Choroid plexus epithelial cell (primary cell): ENCODE results near the gene SLC6A12.

Experiments
- DNase-seq: peaks from one replicate; pipeline ENCODE4 v3.0.0-alpha.2; 2010; ENCODE audit warnings: low read depth
- H3K4me3 ChIP-seq: 2 replicates; pipeline ENCODE4 v1.5.1; 2011; ENCODE audit warnings: low read depth, mild to moderate bottlenecking, control low read depth, low read length, moderate library complexity
- CTCF ChIP-seq: conservative IDR thresholded peaks from 2 replicates; pipeline ENCODE4 v1.5.1; 2011; ENCODE audit warnings: low read depth, mild to moderate bottlenecking, control low read depth, inconsistent platforms, low read length, moderate library complexity

SLC6A12 gene

DNA sequence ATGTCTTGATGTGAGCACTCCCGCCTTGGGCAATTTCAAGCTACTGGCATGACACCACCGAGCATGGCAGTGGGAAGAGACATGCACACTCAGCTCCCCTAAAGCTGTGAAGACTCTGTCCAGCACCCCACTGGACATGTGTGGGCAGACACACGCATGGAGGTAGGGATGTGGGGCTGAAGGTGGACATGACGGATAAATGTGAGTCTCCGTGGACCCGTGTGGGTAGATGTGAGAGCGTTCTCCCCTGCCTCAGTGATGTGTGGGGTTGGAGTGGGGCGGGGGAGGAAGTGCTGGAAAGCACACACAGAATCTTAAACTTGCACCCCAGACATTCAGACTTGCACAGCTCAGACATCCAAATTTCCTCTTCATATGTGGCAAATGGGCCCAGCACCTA lies 12.6 kb downstream of the SLC6A12 start:
- DNase-seq = no peak
- TF ChIP-seq CTCF = no peak
- H3K4me3 ChIP-seq = no peak overlapping the region

GRCh38 chr12:198705-199104 lies 15.3 kb downstream of the SLC6A12 start:
- TF ChIP-seq CTCF = no peak

DNA sequence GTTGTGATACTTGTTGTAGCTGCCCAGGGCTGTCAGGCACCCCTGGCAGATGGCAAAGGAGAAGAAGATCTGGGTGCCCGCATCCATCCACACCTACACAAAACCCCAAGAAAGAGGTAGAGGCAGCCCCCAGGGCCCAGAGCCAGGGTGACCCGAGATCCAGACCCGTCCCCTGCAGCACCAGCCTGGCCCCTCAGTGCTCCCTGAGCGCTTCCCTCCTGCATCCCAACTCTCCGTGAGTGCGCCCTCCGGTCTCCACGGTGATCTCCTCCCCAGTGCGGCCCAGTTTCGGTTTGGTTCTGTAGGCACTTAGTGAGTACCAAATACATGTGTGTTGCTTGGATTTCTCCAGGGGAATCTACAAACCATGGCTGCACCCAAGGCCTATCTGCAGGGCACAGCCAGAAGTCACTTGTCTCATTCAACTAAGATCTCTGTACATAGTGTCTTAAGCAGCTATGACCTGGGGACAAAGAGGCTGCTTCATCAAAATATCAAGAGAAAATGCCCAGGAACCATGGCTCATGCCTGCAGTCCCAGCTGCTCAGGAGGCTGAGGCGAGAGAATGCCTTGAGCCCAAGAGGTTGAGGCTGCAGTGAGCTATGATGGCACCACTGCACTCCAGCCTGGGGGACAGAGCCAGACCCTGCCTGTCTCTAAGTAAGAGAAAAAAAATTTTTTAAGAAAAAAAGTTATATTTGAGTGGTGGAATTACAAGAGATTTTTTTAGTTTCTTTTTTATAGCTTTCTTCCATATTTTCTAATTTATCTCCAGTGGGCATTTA lies 15.9 kb downstream of the SLC6A12 start:
- no peak overlapping the region for H3K4me3 ChIP-seq
- no peak for DNase-seq
- no peak for TF ChIP-seq CTCF

More at GRCh38 chr12:198705-199104, 15.3 kb downstream of the SLC6A12 start:
- no peak for DNase-seq
- H3K4me3 ChIP-seq = no peak overlapping the region

DNA sequence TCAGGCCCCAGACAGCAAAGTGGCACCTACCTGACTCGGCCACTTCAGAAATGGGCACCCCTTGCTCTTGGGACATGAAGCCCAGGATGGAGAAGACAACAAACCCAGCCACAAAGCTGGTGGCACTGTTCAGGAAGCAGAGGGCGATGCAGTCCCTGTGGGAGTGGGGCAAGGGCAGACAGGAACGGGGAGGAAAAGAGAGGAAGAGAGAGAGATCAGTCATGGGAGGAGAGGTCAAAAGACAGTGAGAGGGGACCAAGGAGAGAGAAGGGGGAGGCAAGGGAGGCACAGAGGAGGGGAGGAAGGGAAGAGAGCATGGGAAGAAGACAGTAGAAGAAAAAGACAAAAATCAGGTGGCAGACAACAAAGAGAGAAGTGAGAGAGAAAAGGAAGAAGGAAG lies 16.6 kb downstream of the SLC6A12 start:
- DNase-seq = no peak
- TF ChIP-seq CTCF = no peak
- H3K4me3 ChIP-seq = no peak overlapping the region

DNA sequence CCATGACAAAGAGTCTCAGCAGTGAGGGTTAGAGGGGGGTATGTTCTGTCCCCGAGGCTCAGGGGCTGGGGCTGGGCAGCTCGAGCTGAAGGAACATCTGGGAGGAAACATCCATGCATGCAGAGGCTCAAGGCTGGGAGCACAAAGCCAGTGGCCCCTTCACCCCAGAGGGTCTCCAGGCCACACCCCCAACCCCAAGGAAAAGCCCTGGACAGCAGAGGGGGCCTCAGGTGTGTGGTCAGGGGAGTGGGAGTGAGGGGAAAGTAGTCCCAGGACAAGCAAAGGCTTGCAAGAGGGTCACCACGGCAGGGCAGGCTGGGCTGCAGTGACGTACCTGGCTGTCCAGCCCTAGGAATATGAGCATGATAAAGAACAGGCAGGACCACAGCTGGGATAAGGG lies 17.5 kb downstream of the SLC6A12 start:
- DNase-seq = no peak
- no peak overlapping the region for H3K4me3 ChIP-seq
- no peak for TF ChIP-seq CTCF

DNA sequence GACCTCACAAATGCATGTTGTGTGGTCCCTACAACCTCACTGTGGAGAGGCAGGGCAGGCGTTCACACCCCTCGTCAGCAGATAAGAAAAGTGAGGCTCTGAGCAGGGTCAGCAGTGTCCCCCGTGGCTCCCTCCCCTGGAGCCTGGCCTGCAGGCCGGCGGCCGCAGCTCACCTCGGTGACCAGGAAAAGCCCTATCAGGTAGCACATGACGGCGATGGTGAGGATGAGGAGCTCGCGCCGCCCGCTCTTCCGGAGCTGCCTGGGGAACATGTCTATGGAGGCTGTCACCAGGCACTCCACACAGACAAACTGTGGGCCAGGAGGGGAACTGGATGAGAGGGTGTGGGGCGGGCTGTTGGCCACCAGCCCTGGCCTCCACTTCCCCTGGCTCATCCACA lies 18.0 kb downstream of the SLC6A12 start:
- no peak for DNase-seq
- H3K4me3 ChIP-seq = no peak overlapping the region
- no peak for TF ChIP-seq CTCF

DNA sequence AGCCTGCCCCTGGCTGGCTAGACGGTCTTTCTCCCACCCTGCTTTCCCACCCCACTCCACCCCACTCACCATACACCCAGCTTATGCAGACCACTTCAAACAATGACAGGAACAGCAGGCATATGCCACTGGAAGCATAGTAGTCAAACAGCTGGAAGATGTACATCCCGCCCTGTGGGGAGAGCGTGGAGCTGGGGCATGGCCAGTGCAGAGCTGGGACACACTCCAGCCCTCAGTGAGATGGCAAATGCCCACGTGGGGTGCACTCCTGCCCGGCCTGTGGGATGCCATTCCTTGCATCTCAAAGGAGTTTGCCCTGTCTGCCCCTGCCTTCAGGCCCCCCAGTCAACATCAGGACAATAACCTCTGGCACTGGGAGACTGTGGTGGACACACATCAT lies 18.8 kb downstream of the SLC6A12 start:
- no peak overlapping the region for H3K4me3 ChIP-seq
- no peak for TF ChIP-seq CTCF
- DNase-seq = no peak
